ENCODE data around the gene TAGLN. TPM values are rescaled to one million over a fixed set of nuclear protein-coding genes. Genes with fewer than 3 reads are reported as not detected.
"Not testable (repeated sequence)": the region's sequence is repeated elsewhere in the genome, so short reads cannot be mapped to it uniquely, and the experiment has no call there.

The TAGLN gene
- polyA plus RNA-seq, 4 donors, result 57.9 to 611 (median 134) TPM

DNA sequence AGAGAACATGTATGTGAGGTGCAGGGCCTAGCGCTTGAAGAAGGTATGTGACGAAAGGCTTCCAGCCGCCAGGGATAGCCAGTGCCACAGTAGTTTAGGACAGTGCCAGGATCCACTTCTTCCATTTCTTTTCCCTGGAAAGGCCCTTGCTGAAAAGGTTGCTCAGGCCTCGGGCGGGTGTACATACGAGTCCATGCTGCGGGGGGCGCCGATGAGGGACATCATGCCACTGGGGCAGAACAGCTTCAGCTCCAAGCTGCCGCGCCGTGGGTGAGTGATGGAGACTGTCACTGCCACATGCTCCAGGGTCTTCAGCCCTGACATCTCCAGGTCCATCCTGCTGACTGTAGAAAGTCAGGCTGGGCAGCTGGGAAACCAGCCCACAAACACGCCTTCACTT lies 9.5 kb downstream of the TAGLN start:
- H3K27ac ChIP-seq (ENCODE audit: low read depth in 1 of 3, low read length in 2 of 3); H3K4me1 ChIP-seq (ENCODE audit: control insufficient read depth in 3 of 3, insufficient read depth in 2 of 3, low read depth in 1 of 3, low read length in 2 of 3); FAIRE-seq; H3K27me3 ChIP-seq (ENCODE audit: control insufficient read depth in 3 of 3, insufficient read depth in 3 of 3, low read length in 3 of 3); H3K4me3 ChIP-seq (ENCODE audit: low read depth in 1 of 3, low read length in 3 of 3); DNase-seq; H3K9me3 ChIP-seq (ENCODE audit: control insufficient read depth in 2 of 2, insufficient read depth in 1 of 2, low read depth in 1 of 2, low read length in 1 of 2): not testable (repeated sequence)
- 89 to 94% (median 92%) methylated on average over 9 of the region's 13 CpGs for WGBS, 3 donors
- peaks cover 0 to 39% (median 16%) of the 10 kb centered on the region in 3 donors for H3K36me3 ChIP-seq (ENCODE audit: control insufficient read depth in 3 of 3, insufficient read depth in 2 of 3, low read depth in 1 of 3, low read length in 3 of 3)

GRCh38 chr11:117209351-117210125 lies 10.4 kb downstream of the TAGLN start:
- FAIRE-seq, result not testable (repeated sequence)
- H3K36me3 ChIP-seq (ENCODE audit: control insufficient read depth in 3 of 3, insufficient read depth in 2 of 3, low read depth in 1 of 3, low read length in 3 of 3), result peaks cover under 1 to 34% (median 15%) of the 10 kb centered on the region in 3 donors
- WGBS, 3 donors, result 86 to 90% (median 87%) methylated on average over 7 to 8 of the region's 8 CpGs

GRCh38 chr11:117210620-117211019 lies 11.4 kb downstream of the TAGLN start:
- FAIRE-seq, result no peak

More at GRCh38 chr11:117209351-117210125, 10.4 kb downstream of the TAGLN start:
- H3K27ac ChIP-seq (ENCODE audit: low read depth in 1 of 3, low read length in 2 of 3); DNase-seq; H3K4me1 ChIP-seq (ENCODE audit: control insufficient read depth in 3 of 3, insufficient read depth in 2 of 3, low read depth in 1 of 3, low read length in 2 of 3); H3K4me3 ChIP-seq (ENCODE audit: low read depth in 1 of 3, low read length in 3 of 3); H3K9me3 ChIP-seq (ENCODE audit: control insufficient read depth in 2 of 2, insufficient read depth in 1 of 2, low read depth in 1 of 2, low read length in 1 of 2); H3K27me3 ChIP-seq (ENCODE audit: control insufficient read depth in 3 of 3, insufficient read depth in 3 of 3, low read length in 3 of 3): not testable (repeated sequence)

DNA sequence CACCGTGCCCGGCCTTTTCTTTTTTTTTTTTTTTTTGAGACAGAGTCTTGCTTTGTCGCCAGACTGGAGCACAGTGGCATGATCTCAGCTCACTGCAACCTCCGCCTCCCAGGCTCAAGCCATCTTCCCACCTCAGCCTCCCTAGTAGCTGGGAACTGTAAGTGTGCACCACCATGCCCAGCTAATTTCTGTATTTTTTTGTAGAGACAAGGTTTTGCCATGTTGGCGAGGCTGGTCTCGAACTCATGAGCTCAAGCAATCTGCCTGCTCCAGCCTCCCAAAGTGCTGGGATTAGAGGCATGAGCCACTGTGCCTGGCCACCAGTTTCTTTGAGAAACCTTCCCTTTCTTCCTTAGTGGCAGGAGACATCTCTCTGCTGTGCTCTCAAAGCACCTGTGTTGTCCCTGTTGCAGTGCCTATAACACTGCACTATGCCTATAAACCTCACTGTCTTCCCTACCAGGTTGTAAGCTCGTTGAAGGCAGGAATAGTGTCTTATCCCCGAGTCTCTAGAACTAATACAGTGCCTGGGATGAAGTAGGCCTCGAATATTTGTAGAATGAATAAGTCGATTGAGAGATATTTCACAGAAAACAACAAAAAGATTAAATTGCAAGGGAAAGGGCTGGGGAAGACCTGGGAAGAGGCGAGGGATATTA lies 13.7 kb downstream of the TAGLN start:
- Histone ChIP-seq H3K9me3 (ENCODE audit: control insufficient read depth in 2 of 2, insufficient read depth in 1 of 2, low read depth in 1 of 2, low read length in 1 of 2) (no peaks in the 10 kb centered on the region), H3K27ac (ENCODE audit: low read depth in 1 of 3, low read length in 2 of 3) (no peak overlapping the region), H3K4me1 (ENCODE audit: control insufficient read depth in 3 of 3, insufficient read depth in 2 of 3, low read depth in 1 of 3, low read length in 2 of 3) (no peaks in the 10 kb centered on the region), H3K36me3 (ENCODE audit: control insufficient read depth in 3 of 3, insufficient read depth in 2 of 3, low read depth in 1 of 3, low read length in 3 of 3) (peaks cover 8 to 41% (median 25%) of the 10 kb centered on the region in 3 donors), H3K4me3 (ENCODE audit: low read depth in 1 of 3, low read length in 3 of 3) (no peak overlapping the region), H3K27me3 (ENCODE audit: control insufficient read depth in 3 of 3, insufficient read depth in 3 of 3, low read length in 3 of 3) (no peaks in the 10 kb centered on the region)
- 96% methylated on average over 9 to 11 of the region's 11 CpGs for WGBS, 3 donors
- DNase-seq (no peak), FAIRE-seq (no peak)

More at GRCh38 chr11:117210620-117211019, 11.4 kb downstream of the TAGLN start:
- Histone ChIP-seq H3K9me3 (ENCODE audit: control insufficient read depth in 2 of 2, insufficient read depth in 1 of 2, low read depth in 1 of 2, low read length in 1 of 2) (no peaks in the 10 kb centered on the region), H3K27ac (ENCODE audit: low read depth in 1 of 3, low read length in 2 of 3) (no peak overlapping the region), H3K4me1 (ENCODE audit: control insufficient read depth in 3 of 3, insufficient read depth in 2 of 3, low read depth in 1 of 3, low read length in 2 of 3) (no peaks in the 10 kb centered on the region), H3K4me3 (ENCODE audit: low read depth in 1 of 3, low read length in 3 of 3) (no peak overlapping the region), H3K36me3 (ENCODE audit: control insufficient read depth in 3 of 3, insufficient read depth in 2 of 3, low read depth in 1 of 3, low read length in 3 of 3) (peaks cover 3 to 29% (median 13%) of the 10 kb centered on the region in 3 donors), H3K27me3 (ENCODE audit: control insufficient read depth in 3 of 3, insufficient read depth in 3 of 3, low read length in 3 of 3) (no peaks in the 10 kb centered on the region)
- 91 to 99% (median 98%) methylated on average over 3 of the region's 3 CpGs for WGBS, 3 donors
- no peak for DNase-seq

DNA sequence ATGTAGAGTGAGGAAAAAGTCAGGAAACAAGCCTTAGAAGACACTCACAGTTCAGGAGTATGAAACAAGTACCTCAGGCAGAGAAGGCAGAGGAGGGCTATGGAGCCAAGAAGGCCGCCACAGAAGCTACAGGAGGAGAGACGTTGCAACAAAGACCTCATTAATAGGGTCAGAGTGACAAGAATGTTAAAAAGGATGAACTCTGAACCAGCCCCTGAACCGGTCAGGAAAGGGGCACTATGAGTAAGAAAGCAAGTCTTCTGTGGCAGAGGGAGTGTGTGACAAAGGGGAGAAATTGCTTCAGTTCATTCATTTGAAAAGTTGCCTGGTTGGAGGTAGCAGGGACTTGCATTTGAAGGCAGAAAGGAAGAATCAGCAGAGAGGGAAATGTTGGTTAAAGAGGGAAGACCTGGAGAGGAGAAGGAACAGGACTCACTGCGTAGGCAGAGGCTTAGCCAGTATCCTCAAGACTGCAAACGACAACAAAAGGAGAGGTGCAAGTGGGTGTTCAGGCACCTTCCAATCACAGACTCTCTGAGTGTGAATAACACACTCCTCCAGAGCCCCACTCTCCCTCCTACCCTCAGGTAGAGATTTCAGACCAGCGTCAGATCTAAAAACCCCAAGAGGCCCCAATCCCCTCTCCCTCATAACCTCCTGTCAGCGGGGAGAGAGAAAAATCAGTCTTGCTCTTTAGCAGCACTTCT lies 15.4 kb downstream of the TAGLN start:
- H3K27ac ChIP-seq (ENCODE audit: low read depth in 1 of 3, low read length in 2 of 3), result no peak overlapping the region
- no peak overlapping the region for H3K4me3 ChIP-seq (ENCODE audit: low read depth in 1 of 3, low read length in 3 of 3)
- H3K36me3 ChIP-seq (ENCODE audit: control insufficient read depth in 3 of 3, insufficient read depth in 2 of 3, low read depth in 1 of 3, low read length in 3 of 3), result peaks cover 17 to 55% (median 35%) of the 10 kb centered on the region in 3 donors
- H3K27me3 ChIP-seq (ENCODE audit: control insufficient read depth in 3 of 3, insufficient read depth in 3 of 3, low read length in 3 of 3), result no peaks in the 10 kb centered on the region
- FAIRE-seq, result no peak
- WGBS, 3 donors, result 83 to 90% (median 87%) methylated on average over 7 of the region's 7 CpGs
- no peaks in the 10 kb centered on the region for H3K9me3 ChIP-seq (ENCODE audit: control insufficient read depth in 2 of 2, insufficient read depth in 1 of 2, low read depth in 1 of 2, low read length in 1 of 2)
- peaks cover 0 to 5% (median 0%) of the 10 kb centered on the region in 3 donors for H3K4me1 ChIP-seq (ENCODE audit: control insufficient read depth in 3 of 3, insufficient read depth in 2 of 3, low read depth in 1 of 3, low read length in 2 of 3)
- no peak for DNase-seq

DNA sequence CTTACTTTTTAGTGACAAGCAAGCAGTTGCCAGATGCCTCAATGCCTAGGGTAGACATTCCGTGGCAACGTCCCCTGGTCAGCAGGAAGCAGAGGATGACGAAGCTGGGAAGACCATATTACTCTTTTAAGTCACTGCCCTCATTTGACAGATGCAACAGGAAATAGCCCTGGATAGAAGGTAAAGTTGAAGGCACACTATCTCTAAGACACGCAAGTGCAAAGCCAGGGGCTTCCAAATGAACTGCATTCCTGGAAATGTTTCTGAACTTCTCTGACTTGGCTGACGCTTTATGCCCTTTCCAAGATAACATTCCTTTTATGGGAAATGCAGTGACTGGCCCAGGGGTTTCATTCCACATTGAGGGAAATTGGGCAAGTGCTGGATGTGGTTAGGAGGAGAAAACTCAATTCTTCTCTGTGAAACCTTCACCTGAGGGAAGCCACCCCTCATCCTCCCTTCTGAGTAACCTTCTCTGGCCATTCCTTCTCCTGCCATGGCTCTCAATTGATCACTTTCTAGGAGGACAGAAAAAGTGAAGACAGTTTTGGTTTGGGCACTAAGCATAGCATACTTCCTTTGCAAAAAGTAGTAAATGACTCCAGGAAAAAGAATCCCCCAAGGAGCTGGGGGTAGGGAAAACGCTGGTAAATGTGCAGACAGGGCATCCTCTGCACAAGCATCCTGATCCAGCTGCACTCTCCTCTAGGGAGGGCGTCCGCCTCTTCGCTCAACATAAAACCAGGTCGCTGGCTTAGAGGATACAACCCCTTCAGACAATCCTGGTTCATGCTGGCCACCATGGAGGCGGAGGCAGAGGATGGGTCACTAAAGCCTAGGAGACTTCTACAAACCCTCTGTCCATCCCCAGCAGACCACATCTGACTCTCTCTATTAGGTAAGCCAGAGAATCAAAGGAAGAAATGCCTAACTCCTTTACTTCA lies 18.2 kb downstream of the TAGLN start:
- no peak for FAIRE-seq

GRCh38 chr11:117218133-117218915 lies 19.2 kb downstream of the TAGLN start:
- 73 to 81% (median 75%) methylated on average over 15 of the region's 15 CpGs for WGBS, 3 donors
- H3K9me3 ChIP-seq (ENCODE audit: control insufficient read depth in 2 of 2, insufficient read depth in 1 of 2, low read depth in 1 of 2, low read length in 1 of 2), result no peaks in the 10 kb centered on the region
- no peak for DNase-seq
- peak overlapping the region in 2 of 3 donors; percentile 57 to 83 for H3K27ac ChIP-seq (ENCODE audit: low read depth in 1 of 3, low read length in 2 of 3)
- H3K4me1 ChIP-seq (ENCODE audit: control insufficient read depth in 3 of 3, insufficient read depth in 2 of 3, low read depth in 1 of 3, low read length in 2 of 3), result peaks cover 7 to 34% (median 19%) of the 10 kb centered on the region in 3 donors
- H3K27me3 ChIP-seq (ENCODE audit: control insufficient read depth in 3 of 3, insufficient read depth in 3 of 3, low read length in 3 of 3), result no peaks in the 10 kb centered on the region
- H3K36me3 ChIP-seq (ENCODE audit: control insufficient read depth in 3 of 3, insufficient read depth in 2 of 3, low read depth in 1 of 3, low read length in 3 of 3), result peaks cover 17 to 72% (median 39%) of the 10 kb centered on the region in 3 donors
- FAIRE-seq, result no peak
- H3K4me3 ChIP-seq (ENCODE audit: low read depth in 1 of 3, low read length in 3 of 3), result no peak overlapping the region

More for the DNA sequence above, 18.2 kb downstream of the TAGLN start:
- Histone ChIP-seq H3K36me3 (ENCODE audit: control insufficient read depth in 3 of 3, insufficient read depth in 2 of 3, low read depth in 1 of 3, low read length in 3 of 3) (peaks cover 17 to 73% (median 40%) of the 10 kb centered on the region in 3 donors), H3K9me3 (ENCODE audit: control insufficient read depth in 2 of 2, insufficient read depth in 1 of 2, low read depth in 1 of 2, low read length in 1 of 2) (no peaks in the 10 kb centered on the region), H3K4me3 (ENCODE audit: low read depth in 1 of 3, low read length in 3 of 3) (no peak overlapping the region), H3K4me1 (ENCODE audit: control insufficient read depth in 3 of 3, insufficient read depth in 2 of 3, low read depth in 1 of 3, low read length in 2 of 3) (peaks cover 7 to 33% (median 19%) of the 10 kb centered on the region in 3 donors), H3K27me3 (ENCODE audit: control insufficient read depth in 3 of 3, insufficient read depth in 3 of 3, low read length in 3 of 3) (no peaks in the 10 kb centered on the region), H3K27ac (ENCODE audit: low read depth in 1 of 3, low read length in 2 of 3) (peak overlapping the region in 2 of 3 donors; percentile 57 to 83)
- WGBS, 3 donors, result 76 to 93% (median 86%) methylated on average over 11 of the region's 11 CpGs
- no peak for DNase-seq
